T47D (cell line): ENCODE measurements around the gene RBKS.

ENCODE experiments used
- DNase-seq, 2 experiments: peaks; one replicate each; pipeline versions ENCODE4 v3.0.0 to v3.0.0-alpha.2; 2011 to 2012; ENCODE audit warnings: low read depth in 1 of 2, low spot score in 1 of 2
- JUND ChIP-seq: IDR thresholded peaks from 2 replicates; pipeline ENCODE4 v1.6.1; 2012; ENCODE audit warnings: low read depth
- in situ Hi-C: cut with HindIII; loops from 2 replicates; pipeline ENCODE4 v1.10.0; 2016; ENCODE audit warnings: low sequenced_read_pairs, low pct_unique_long_range_greater_than_20kb

The RBKS gene

DNA sequence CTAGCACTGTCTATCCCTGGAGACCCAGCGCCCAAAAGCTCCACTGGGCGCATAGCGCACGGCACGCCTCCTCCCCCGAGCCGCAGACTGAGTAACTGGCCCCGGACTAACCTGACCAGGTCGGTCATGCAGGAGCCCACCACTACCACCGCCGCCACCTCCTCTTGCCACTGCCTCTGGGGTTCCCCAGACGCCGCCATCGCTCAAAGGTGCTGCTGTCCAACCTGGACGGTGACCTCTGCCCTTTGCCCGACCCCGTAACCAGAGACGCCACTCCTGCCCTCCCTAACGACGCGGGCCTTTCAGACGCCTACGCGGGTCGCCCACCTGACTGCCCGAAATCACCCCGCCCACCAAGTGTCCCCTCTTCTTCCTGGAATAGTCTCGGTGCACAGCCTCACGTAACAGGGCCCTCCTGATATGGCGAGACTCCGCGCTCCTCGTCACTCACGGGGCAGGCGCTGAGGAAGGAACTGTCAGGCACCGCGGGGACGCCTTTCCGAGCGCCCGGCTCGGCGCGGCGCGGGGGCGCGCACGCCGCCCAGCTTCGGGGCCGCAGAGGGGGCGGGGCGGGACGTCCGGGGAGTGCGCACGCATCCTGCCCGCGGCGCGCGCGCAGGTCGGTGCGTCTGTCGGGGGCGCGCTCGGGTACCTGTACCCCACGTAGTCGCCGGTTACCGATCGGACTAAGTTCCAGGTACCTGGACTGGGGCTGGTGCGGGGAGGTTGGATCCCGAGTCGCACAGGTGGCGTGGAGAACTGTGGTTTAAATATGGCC, at the start of gene RBKS, which contains the start of gene BABAM2:
RBKS (minus strand) TSS at position 242 of the 778 bp plus-strand sequence; CDS start at position 200, 42 bp downstream.
BABAM2 (plus strand) TSS at position 584 of the 778 bp plus-strand sequence. CDS start 3,828 bp downstream, outside the sequence.
- DNase-seq, result peak; percentile 78 to 88
- in situ Hi-C loops, result no loop called here
- no peak for TF ChIP-seq JUND

DNA sequence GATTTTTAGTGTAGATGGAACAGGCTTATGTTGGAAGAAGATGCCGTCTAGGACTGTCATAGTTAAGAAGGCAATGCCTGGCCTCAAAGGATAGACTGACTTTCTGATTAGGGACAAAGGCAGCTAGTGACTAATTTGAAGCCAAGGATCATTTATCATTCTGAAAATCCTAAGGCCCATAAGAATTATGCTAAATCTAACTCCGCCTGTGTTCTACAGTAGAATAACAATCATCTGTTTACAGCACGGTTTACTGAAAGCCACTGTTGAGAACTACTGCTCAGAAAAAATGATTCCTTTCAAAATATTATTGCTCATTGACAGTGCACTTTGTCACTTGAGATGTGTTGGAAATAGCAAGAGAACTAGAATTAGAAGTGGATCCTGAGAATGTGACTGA, 44.8 kb upstream of the RBKS start:
- in situ Hi-C loops, result no loop called here
- no peak for TF ChIP-seq JUND
- no peak for DNase-seq

DNA sequence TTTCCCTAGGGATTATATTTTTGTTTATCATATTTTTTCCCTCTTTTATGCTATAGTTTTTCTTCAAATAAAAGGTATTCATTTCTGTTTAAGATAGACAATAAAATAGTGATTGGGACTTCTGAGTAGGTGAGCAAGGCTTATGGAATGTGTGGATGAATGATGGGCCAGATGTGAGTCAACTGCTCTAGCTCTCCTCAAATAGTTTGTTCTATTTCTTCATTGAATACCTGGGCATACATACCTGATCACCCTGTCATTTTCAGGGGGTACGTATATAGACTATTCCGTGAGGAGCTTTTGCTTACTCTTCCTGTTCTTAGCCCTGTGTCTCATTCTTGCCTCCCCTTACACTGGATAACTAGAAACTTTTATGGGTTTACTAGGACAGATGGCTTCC, 42.2 kb upstream of the RBKS start:
- in situ Hi-C loops, result no loop called here
- DNase-seq, result no peak
- TF ChIP-seq JUND, result no peak

DNA sequence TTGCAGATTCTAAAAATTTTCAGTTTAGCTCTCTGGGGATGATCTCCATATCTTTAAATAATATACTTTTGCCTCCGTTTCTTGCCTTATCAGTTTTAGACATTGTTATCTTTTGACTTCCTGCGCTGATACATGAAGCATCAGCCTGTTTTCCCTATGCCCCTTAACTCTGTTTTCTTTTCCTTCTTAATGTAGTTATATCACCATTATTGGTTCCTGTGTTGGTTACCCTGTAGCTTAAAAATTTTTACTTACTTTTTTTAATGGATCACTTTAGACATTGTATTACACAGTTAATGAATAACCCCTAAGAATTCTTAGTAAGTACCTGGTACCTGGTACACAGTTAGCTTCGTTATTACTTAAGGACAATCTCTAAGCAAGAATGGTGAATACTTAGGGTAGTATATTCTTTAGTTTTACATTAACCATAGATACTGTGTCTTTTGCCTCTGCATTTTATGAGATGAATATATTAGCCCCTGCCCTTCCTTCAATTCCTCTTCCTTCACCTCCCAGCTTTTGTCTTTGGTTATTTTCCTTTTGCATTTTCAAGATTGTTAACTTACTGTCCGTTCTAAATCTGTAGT, 41.3 kb upstream of the RBKS start:
- DNase-seq, result no peak
- in situ Hi-C loops, result no loop called here
- no peak for TF ChIP-seq JUND

DNA sequence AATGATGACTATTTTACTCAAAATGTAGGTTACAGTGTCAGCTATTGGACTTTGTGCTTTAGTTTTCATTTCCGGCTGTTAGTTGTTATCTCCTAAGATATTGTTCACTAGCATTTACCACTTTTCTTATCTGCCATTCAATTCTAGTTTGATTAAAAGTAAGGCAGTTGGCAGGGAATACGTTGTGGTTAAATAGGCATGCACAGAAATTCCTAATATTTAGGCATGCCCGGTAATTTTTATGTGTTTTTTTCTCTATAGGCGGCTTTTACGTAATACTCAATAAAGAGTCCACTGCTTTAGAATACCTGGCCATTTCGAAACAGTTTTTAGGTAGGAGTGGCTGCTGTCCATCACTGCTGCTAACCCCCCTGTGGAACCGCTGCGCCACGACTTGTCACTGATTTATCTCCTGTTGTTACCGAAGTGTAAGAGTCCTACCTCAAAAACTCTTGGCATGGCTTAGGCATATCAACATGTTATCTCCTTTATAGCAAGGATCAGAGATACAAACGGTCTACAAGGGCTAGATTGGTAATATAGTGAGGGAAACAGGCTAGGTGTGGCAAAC, 39.8 kb upstream of the RBKS start:
- in situ Hi-C loops, result no loop called here
- no peak for TF ChIP-seq JUND
- DNase-seq, result no peak

DNA sequence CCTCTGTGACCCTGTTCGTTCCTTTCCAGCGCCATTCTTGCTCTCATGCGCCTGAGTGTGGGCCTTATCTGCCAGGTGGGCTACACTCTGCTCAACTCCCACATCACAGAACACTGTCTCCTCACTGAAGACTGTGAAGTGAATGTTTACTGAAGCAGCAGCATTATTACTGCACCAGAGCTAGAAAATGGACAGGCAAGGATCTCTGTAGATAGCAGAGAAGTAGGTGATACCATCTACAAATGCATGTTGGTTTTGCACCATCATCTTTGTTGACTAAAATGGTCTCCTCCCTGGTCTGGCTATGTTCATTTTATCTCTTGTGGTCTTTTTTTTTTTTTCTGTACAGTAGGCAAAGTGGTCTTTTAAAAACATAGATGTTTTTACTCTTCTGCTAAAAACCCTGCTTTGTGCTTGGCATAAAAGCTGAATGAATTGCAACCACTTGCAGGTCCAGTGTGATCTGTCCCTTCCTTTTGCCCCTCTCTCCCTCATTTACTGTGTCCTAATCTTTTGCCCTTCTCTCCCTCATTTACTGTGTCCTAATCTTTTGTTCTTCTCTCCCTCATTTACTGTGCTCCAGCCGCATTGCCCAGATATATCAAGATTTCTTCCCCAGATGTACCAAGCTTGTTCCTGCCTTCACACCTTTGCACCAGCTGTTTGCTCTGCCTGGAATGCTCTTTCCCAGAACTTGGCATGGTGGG, 35.7 kb upstream of the RBKS start:
- in situ Hi-C loops, result no loop called here
- DNase-seq, result no peak
- no peak for TF ChIP-seq JUND

DNA sequence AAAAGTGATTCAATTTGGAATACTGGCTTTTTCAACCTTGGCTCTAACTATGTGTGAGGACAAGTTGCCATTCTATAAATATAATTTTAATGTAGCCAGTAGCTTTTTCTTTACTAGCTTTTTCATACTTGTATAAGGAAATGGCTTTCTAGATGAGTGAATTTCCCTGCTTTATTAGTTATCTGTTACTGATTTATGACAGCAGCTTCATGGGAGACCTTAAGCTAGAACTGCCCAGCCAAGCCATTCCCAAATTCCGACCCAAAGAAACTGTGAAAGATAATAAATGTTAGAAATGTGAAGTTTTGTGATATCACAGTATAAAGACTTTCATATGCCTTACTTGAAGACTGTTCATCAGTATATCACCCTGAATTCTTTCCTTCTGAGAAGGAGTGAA, 32.7 kb upstream of the RBKS start:
- DNase-seq, result no peak
- in situ Hi-C loops, result no loop called here
- no peak for TF ChIP-seq JUND

DNA sequence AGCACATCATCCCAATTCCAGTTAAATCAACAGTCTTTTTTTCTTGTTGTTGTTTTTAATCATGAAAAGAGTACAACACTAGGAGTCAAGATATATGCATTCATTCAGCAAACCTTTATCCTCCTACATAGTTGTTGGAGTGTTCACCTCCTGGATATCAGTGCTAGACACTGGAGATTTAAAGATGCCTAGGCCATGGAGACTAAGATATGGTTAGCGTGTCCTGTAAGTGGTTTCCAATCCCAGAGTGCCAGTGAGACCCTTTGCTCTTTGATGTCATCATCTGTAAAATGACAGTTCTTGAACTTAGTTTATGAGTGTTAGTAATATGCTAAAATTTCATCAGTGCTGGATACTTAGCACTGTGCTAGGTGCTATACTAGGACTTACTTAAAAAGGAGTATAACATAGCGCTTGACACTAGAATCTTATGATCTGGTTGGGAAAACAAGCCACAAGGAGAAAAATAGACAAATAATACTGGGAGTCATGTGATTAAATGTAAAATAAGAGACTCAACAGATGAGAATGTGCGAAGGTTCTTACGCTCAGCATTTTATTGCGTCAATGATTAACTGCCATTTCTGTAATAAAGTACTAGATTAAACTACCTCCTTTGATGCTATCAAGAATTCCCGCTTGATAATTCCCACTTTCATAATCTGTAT, 31.8 kb upstream of the RBKS start:
- in situ Hi-C loops, result no loop called here
- DNase-seq, result no peak
- no peak for TF ChIP-seq JUND

DNA sequence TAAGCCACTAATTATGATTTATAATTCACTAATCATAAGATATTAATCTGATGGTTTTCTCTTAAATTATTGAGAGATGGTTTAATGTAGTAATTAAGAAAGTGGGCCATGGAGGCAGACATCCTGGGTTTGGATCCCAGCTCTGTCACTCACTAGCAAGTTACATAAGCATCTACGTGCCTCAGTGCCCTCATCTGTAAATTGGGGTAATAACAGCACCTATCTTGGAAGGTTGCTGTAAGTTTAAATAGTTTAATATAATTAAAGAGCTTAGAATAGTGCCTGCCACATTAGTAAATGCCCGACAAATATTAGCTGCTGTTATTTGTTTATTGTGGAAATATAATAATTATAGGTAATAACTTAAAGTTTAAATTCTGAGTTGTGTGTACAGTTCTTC, 31.2 kb upstream of the RBKS start:
- in situ Hi-C loops, result no loop called here
- no peak for DNase-seq
- no peak for TF ChIP-seq JUND

DNA sequence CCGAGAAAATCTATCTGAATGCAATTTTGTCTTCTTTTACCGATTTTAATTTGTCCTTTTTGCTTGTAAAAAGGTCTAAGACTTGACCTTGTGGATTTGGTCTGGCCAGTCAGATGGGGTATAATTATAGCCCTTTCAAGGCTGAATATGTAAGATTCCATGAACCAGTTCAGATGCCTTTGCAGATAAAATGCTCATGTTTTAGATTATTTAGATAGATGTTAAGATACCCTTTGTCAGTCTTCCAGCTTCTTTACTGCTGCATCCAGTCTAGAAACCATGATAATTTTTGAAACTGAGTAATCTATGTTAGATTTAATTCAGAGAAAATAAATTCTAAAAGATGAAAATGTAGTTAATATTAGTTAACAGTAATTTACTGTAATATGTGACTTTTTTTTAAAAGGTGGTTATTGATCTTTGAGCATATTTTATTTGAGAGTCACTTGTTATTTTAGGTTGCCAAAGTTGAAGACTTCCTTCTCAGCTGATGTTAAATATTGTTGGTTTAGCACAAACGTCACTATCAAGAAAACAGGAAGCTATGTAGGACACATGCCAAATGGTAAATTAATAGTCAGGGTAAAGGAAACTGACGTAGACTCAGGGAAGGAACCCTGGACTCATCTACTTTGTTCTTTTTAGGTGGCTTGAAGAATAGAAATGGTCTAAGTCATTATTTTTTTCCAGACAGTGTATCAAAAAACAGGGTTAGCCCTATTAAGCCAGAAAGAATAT, 30.1 kb upstream of the RBKS start:
- DNase-seq, result no peak
- TF ChIP-seq JUND, result no peak
- in situ Hi-C loops, result no loop called here

DNA sequence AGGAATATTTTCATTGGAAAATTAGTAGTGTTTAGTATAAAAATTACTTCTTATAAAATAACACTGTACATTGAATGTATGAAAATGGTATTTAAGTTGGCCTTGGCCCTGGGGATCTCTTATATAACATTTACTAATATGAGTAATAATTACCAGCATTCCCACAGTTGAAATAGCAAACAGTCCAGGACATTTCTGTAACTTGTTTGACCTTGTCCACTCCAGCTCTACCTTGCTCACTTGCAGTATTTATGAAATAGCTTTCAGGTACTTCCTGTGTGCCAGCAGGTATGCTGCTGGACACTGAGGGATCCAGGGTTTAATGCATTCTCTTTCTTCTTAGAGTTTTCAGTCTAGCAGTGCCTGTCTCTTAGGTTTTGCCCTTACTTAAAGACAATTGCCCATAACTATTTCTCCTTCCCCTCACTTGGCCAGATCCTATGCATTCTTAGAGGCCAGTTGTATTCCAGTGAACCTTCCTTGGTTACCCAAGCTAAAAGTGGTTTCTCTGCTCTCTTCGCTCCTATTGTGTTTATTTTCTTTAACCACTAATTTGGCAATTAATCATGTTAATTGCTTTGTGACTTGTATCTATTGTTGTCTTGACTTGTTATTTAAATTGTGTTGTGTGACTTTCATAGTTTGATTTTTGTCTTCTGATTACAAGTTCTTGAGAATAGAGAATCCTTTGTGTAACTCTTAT, 26.3 kb upstream of the RBKS start:
- TF ChIP-seq JUND, result no peak
- in situ Hi-C loops, result no loop called here
- DNase-seq, result peak in 1 of 2 experiments; percentile 30
